ENCODE measurements around the gene ATAD3B.
"Not testable (repeated sequence)": the region's sequence is repeated elsewhere in the genome, so short reads cannot be mapped to it uniquely, and the experiment has no call there.

ATAD3B gene

DNA sequence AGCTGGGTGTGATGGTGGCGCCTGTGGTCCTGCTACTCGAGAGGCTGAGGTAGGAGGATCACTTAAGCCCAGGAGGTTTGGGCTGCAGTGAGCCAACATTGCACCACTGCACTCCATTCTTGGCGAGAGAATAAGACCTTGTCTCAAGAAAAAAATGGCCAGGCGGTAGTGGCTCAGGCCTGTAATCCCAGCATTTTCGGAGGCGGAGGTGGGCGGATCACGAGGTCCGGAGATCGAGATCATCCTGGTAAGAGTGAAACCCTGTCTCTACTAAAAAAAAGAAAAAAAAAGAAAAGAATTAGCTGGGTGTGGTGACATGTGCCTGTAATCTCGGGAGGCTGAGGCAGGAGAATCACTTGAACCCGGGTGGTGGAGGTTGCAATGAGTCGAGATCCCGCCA is 11.3 kb downstream of the ATAD3B start:
- H3K4me1 Mint-ChIP-seq, result no peaks in the 10 kb centered on the region
- no peaks in the 10 kb centered on the region for H3K9me3 Mint-ChIP-seq
- H3K4me3 Mint-ChIP-seq, result no peak overlapping the region
- no peak overlapping the region for H3K27ac Mint-ChIP-seq
- H3K36me3 Mint-ChIP-seq (ENCODE audit: low read depth), result peaks cover 14% of the 10 kb centered on the region
- TF ChIP-seq, protein P1, sequence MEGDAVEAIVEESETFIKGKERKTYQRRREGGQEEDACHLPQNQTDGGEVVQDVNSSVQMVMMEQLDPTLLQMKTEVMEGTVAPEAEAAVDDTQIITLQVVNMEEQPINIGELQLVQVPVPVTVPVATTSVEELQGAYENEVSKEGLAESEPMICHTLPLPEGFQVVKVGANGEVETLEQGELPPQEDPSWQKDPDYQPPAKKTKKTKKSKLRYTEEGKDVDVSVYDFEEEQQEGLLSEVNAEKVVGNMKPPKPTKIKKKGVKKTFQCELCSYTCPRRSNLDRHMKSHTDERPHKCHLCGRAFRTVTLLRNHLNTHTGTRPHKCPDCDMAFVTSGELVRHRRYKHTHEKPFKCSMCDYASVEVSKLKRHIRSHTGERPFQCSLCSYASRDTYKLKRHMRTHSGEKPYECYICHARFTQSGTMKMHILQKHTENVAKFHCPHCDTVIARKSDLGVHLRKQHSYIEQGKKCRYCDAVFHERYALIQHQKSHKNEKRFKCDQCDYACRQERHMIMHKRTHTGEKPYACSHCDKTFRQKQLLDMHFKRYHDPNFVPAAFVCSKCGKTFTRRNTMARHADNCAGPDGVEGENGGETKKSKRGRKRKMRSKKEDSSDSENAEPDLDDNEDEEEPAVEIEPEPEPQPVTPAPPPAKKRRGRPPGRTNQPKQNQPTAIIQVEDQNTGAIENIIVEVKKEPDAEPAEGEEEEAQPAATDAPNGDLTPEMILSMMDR (IDR thresholded peaks at IDR 0.05; ENCODE audit: unreplicated experiment in 3 of 3), result no peak
- H3K27me3 Mint-ChIP-seq (ENCODE audit: low read depth), result peaks cover 3% of the 10 kb centered on the region

DNA sequence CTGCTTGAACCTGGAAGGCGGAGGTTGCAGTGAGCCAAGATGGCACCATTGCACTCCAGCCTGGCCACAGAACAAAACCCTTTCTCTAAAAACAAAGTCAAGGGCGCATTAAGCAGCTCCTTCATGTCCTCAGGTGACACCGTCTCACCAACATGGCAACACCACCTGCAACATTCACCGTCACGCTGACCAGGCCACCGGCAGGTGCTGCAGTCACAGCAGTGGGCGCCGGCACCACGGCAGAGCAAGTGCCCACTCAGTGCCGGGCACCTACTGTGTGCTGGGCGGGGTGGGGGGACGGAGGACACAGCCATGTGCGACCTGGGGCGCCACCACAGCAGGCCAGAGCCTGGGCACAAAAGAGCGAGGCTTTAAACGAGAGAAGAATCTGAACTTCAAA is 12.1 kb downstream of the ATAD3B start:
- H3K27me3 Mint-ChIP-seq (ENCODE audit: low read depth), result peaks cover 3% of the 10 kb centered on the region
- TF ChIP-seq, protein P1 (IDR thresholded peaks at IDR 0.05; ENCODE audit: unreplicated experiment in 3 of 3), result no peak
- no peak overlapping the region for H3K27ac Mint-ChIP-seq
- H3K4me3 Mint-ChIP-seq, result no peak overlapping the region
- no peaks in the 10 kb centered on the region for H3K9me3 Mint-ChIP-seq
- H3K4me1 Mint-ChIP-seq, result no peaks in the 10 kb centered on the region
- peaks cover 20% of the 10 kb centered on the region for H3K36me3 Mint-ChIP-seq (ENCODE audit: low read depth)

GRCh38 chr1:1484976-1485750 is 13.6 kb downstream of the ATAD3B start:
- not testable (repeated sequence) for H3K9me3 Mint-ChIP-seq; H3K27ac Mint-ChIP-seq; H3K4me1 Mint-ChIP-seq; H3K27me3 Mint-ChIP-seq (ENCODE audit: low read depth); H3K4me3 Mint-ChIP-seq
- peaks cover 21% of the 10 kb centered on the region for H3K36me3 Mint-ChIP-seq (ENCODE audit: low read depth)

DNA sequence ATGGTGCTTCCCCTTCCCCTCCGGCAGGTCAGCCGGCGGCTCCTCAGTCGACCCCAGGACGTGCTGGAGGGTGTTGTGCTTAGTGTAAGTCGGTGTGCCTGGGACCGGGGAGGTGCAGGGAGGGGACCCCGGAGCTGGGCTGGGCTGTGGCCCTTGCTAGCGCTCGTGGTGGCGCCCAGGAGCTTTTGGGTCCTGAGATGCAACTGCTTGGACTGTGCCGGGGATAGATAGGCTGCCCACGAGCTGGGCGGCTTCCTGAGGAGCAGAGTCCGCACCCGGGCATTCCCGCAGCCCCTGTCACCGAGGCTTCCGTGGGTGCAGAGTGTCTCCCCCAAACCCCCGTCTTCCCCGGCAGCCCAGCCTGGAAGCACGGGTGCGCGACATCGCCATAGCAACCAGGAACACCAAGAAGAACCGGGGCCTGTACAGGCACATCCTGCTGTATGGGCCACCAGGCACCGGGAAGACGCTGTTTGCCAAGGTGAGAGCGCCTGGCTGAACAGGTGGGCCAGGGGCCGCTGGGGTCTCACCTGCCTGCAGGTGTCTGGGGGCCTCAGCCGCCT is 14.3 kb downstream of the ATAD3B start:
- not testable (repeated sequence) for H3K4me3 Mint-ChIP-seq; H3K27ac Mint-ChIP-seq; H3K27me3 Mint-ChIP-seq (ENCODE audit: low read depth); H3K9me3 Mint-ChIP-seq; H3K4me1 Mint-ChIP-seq
- peaks cover 28% of the 10 kb centered on the region for H3K36me3 Mint-ChIP-seq (ENCODE audit: low read depth)

DNA sequence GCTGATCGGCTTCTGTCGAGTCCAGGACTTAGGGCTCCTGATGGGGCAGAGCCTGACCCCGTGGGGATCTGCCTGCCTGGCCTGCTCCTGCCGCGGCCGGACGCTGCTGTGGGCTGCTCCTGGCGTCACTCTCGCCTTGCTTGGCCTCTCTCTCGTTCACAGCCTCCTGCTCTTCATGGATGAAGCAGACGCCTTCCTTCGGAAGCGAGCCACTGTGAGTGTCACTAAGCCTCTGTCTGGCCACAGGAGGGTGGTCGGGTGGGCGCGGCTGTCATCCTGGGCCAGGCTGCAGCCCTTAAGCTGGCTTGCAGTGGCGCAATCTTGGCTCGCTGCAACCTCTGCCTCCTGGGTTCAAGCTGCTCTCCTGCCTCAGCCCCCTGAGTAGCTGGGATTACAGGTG is 16.1 kb downstream of the ATAD3B start:
- no peaks in the 10 kb centered on the region for H3K27me3 Mint-ChIP-seq (ENCODE audit: low read depth)
- H3K27ac Mint-ChIP-seq, result no peak overlapping the region
- no peak overlapping the region for H3K4me3 Mint-ChIP-seq
- no peaks in the 10 kb centered on the region for H3K4me1 Mint-ChIP-seq
- H3K9me3 Mint-ChIP-seq, result peaks cover 6% of the 10 kb centered on the region
- TF ChIP-seq, protein P1 (IDR thresholded peaks at IDR 0.05; ENCODE audit: unreplicated experiment in 3 of 3), result no peak
- H3K36me3 Mint-ChIP-seq (ENCODE audit: low read depth), result peaks cover 43% of the 10 kb centered on the region

DNA sequence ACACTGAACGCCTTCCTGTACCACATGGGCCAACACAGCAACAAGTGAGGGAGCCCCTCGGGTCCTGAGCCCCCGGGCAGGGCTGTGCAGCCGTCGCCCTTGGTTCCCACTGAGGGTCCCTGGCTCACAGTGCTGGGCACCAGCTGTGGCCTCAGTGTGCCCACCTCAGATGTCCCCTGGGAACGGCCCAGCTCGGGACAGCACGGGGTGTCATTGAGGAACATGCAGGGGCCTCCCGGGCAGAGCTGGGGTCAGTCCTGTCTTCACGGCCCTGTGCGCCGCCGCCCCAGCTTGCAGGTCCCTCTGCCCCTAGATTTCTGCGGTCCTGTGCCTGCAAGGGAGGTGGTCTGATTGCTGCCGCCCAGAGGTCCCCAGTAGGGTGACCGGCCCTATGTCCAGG is 17.7 kb downstream of the ATAD3B start:
- no peak overlapping the region for H3K27ac Mint-ChIP-seq
- peaks cover 56% of the 10 kb centered on the region for H3K36me3 Mint-ChIP-seq (ENCODE audit: low read depth)
- TF ChIP-seq, protein P1 (IDR thresholded peaks at IDR 0.05; ENCODE audit: unreplicated experiment in 3 of 3), result no peak
- H3K27me3 Mint-ChIP-seq (ENCODE audit: low read depth), result no peaks in the 10 kb centered on the region
- no peaks in the 10 kb centered on the region for H3K4me1 Mint-ChIP-seq
- H3K4me3 Mint-ChIP-seq, result no peak overlapping the region
- peaks cover 13% of the 10 kb centered on the region for H3K9me3 Mint-ChIP-seq

- Mint-ChIP-seq H3K27me3 (ENCODE audit: low read depth) (no peaks in the 10 kb centered on the region), H3K4me1 (no peaks in the 10 kb centered on the region), H3K9me3 (peaks cover 13% of the 10 kb centered on the region), H3K27ac (no peak overlapping the region), H3K4me3 (no peak overlapping the region), H3K36me3 (ENCODE audit: low read depth) (peaks cover 61% of the 10 kb centered on the region)
- TF ChIP-seq, protein P1 (IDR thresholded peaks at IDR 0.05; ENCODE audit: unreplicated experiment in 3 of 3), result no peak
Observed at GRCh38 chr1:1489861-1490260, 18.3 kb downstream of the ATAD3B start.

Measured in nephron (organoid).